BJ (cell line): ENCODE results near the gene SNX4. TPM values are rescaled to one million over a fixed set of nuclear protein-coding genes. Genes with fewer than 3 reads are reported as not detected.
"Not testable (repeated sequence)": the region's sequence is repeated elsewhere in the genome, so short reads cannot be mapped to it uniquely, and the experiment has no call there.

Experiments
- CTCF ChIA-PET: fragments of 350-600 bp; formaldehyde crosslinking; extraction: SDS; loops from one replicate; lab custom pipeline; 2021; ENCODE audit warnings: antibody characterized with exemption, inconsistent platforms; lab: Yijun Ruan, JAX
- POLR2A ChIA-PET: fragments of 300-600 bp; sonication (Branson Sonifier 250); formaldehyde crosslinking; extraction: SDS; loops from one replicate; lab custom pipeline; 2021; ENCODE audit warnings: antibody characterized with exemption; lab: Charles Lee
- DNase-seq: peaks from one replicate; pipeline ENCODE4 v3.0.0-alpha.2; 2011; ENCODE audit warnings: low read depth
- H3K27me3 ChIP-seq: 2 replicates; pipeline ENCODE4 v1.6.0; 2011; ENCODE audit warnings: low read length; ENCODE audit not compliant: control insufficient read depth, insufficient read depth
- H3K36me3 ChIP-seq: 2 replicates; pipeline ENCODE4 v1.5.1; 2011; ENCODE audit warnings: low read length; ENCODE audit not compliant: control insufficient read depth, insufficient read depth
- H3K4me3 ChIP-seq: 2 replicates; pipeline ENCODE4 v1.5.1; 2011; ENCODE audit warnings: low read depth, mild to moderate bottlenecking, control low read depth, low read length
- polyA plus RNA-seq: library from polyadenylated mRNA; depleted of rRNA; stranded (reverse); fragments of >200 nt; gene quantifications from 2 replicates; pipeline ENCODE4 v1.2.3, GENCODE V29; 2011
- TF ChIP-seq, protein P1 (sequence below): IDR thresholded peaks from 2 replicates; pipeline ENCODE4 v1.5.1; 2011; ENCODE audit warnings: low read depth, mild to moderate bottlenecking, control low read depth, inconsistent platforms, low read length, moderate library complexity; ENCODE audit not compliant: insufficient read depth

SNX4 gene
- polyA plus RNA-seq, 1 experiment = 6.4 TPM

DNA sequence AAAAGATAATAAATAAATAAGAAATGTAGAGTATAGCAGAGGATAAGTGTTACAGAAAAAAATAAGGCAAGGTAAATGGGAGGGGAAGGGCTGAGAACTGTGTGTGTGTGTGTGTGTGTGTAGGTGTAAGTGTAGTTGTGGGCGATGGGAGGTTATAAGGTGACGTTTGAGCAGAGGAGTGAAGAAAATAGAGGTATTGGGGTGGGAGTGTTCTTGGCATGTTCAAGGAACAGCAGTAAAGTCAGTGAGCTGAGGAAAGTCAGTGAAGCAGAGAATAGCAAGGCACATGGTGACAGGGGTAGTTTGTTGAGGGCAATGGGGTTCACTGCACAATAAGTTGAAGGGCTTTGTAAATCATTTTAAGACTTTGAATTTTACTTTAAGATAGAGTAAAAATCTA, 113.9 kb downstream of the SNX4 start:
- CTCF ChIA-PET = interaction anchor here (1.6 kb wide), 1 partner anchor 8 kb away, joined by 4 read pairs; no protein-coding TSS in a partner anchor
- H3K36me3 ChIP-seq = no peaks in the 10 kb centered on the region
- POLR2A ChIA-PET = no interaction called here
- peaks cover 1% of the 10 kb centered on the region; the same call in 1 of the 2 replicates for H3K27me3 ChIP-seq
- TF ChIP-seq, protein P1, sequence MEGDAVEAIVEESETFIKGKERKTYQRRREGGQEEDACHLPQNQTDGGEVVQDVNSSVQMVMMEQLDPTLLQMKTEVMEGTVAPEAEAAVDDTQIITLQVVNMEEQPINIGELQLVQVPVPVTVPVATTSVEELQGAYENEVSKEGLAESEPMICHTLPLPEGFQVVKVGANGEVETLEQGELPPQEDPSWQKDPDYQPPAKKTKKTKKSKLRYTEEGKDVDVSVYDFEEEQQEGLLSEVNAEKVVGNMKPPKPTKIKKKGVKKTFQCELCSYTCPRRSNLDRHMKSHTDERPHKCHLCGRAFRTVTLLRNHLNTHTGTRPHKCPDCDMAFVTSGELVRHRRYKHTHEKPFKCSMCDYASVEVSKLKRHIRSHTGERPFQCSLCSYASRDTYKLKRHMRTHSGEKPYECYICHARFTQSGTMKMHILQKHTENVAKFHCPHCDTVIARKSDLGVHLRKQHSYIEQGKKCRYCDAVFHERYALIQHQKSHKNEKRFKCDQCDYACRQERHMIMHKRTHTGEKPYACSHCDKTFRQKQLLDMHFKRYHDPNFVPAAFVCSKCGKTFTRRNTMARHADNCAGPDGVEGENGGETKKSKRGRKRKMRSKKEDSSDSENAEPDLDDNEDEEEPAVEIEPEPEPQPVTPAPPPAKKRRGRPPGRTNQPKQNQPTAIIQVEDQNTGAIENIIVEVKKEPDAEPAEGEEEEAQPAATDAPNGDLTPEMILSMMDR = no peak
- no peak overlapping the region for H3K4me3 ChIP-seq
- DNase-seq = no peak

DNA sequence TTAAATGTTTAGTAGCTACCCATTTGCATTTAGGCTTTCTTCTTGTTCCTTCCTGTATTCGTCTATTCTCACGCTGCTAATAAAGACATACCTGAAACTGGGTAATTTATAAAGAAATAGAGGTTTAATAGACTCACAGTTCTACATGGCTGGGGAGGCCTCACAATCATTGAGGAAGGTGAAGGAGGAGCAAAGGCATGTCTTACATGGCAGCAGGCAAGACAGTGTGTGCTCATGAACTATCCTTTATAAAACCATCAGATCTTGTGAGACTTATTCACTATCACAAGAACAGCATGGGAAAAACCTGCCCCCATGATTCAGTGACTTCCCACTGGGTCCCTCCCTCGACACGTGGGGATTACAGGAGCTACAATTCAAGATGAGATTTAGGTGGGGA, 114.5 kb downstream of the SNX4 start:
- H3K4me3 ChIP-seq, H3K36me3 ChIP-seq, DNase-seq, POLR2A ChIA-PET, H3K27me3 ChIP-seq: not testable (repeated sequence)
- CTCF ChIA-PET = interaction anchor here (1.9 kb wide), 1 partner anchor 9 kb away, joined by 4 read pairs; no protein-coding TSS in a partner anchor

DNA sequence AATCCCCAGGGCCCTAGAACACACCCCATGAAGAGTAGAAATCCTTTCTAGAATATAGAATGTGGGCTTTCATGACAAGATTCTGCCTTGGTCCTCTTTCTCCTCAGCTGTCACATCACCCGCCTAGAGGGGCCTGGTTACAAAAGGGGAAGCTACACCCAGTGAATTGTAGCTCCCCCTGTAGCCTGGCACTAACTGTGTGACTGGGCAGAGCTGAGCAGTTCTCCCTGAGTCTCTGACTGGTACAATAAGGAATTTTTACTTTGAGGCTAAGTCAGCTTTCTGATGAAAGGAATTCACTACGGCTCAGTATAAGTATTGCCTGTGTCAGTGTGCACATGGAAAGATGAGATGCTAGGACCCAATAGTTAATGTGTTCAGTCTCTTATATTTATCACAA, 116.2 kb downstream of the SNX4 start:
- POLR2A ChIA-PET = no interaction called here
- CTCF ChIA-PET = interaction anchor here (0.6 to 1.9 kb wide), 4 partner anchors 11 to 242 kb away, joined by 3 to 8 read pairs (median 4); no protein-coding TSS in a partner anchor
- Histone ChIP-seq H3K27me3 (peaks cover 1% of the 10 kb centered on the region; the same call in 1 of the 2 replicates), H3K4me3 (no peak overlapping the region), H3K36me3 (no peaks in the 10 kb centered on the region)
- DNase-seq = no peak
- TF ChIP-seq, protein P1 = peak; percentile 29; the same call in 1 of the 2 replicates

DNA sequence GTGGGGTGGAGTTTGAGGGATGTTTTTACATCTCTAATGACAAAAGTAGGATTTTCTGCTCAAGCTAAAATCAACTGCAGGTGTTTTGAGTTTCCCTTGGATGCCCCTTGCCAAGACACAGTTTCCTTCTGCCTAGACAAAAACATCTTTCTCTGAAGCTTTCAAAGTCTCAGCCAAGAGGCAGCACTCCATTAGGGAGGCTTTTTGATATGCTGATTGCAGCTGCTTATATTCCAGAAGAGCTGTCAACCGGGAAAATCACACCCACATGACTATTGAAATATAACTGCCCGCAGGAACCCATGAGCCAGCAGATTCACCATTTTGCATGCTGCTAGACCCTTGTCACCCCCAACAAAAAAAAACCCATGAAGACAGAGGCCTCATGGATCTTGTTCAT, 117.4 kb downstream of the SNX4 start:
- ChIA-PET POLR2A (no interaction called here), CTCF (interaction anchor here (0.7 to 1.3 kb wide), 5 partner anchors 10 to 482 kb away, joined by 3 to 5 read pairs (median 3); no protein-coding TSS in a partner anchor)
- H3K36me3 ChIP-seq = no peaks in the 10 kb centered on the region

GRCh38 chr3:125401402-125401801, 118.6 kb downstream of the SNX4 start:
- TF ChIP-seq, protein P1 = no peak
- ChIA-PET CTCF (interaction anchor here (1.1 to 1.5 kb wide), 3 partner anchors 9 to 184 kb away, joined by 3 to 4 read pairs (median 3); no protein-coding TSS in a partner anchor), POLR2A (no interaction called here)
- DNase-seq = no peak
- no peak overlapping the region for H3K4me3 ChIP-seq
- H3K27me3 ChIP-seq = peaks cover 1% of the 10 kb centered on the region; the same call in 1 of the 2 replicates
- H3K36me3 ChIP-seq = no peaks in the 10 kb centered on the region

More for the DNA sequence above, 117.4 kb downstream of the SNX4 start:
- TF ChIP-seq, protein P1 = no peak
- Histone ChIP-seq H3K27me3 (peaks cover 1% of the 10 kb centered on the region; the same call in 1 of the 2 replicates), H3K4me3 (no peak overlapping the region)
- no peak for DNase-seq
